Stomach (tissue), 9 donors: Measurements from ENCODE around the gene CCDC136. TPM values are rescaled to one million over a fixed set of nuclear protein-coding genes. Genes with fewer than 3 reads are reported as not detected.

Experiments
- DNase-seq, 2 donors: peaks; one replicate each; pipeline versions ENCODE4 v3.0.0 to v3.0.0-alpha.2; 2013 to 2019
- H3K27ac ChIP-seq, 5 donors: fragments of 200-600 bp in 4 of 5; sonication (generic) in 4 of 5; one replicate each; pipeline ENCODE4 v1.5.1; 2013 to 2019; ENCODE audit warnings: mild to moderate bottlenecking in 1 of 5, moderate library complexity in 1 of 5
- H3K27me3 ChIP-seq, 3 donors: fragments of 200-600 bp; sonication (generic); one replicate each; pipeline ENCODE4 v1.5.1; 2017 to 2019; ENCODE audit warnings: mixed run types in 1 of 3
- H3K36me3 ChIP-seq, 4 donors: fragments of 200-600 bp; sonication (generic); 1 replicate in 3 of 4; 2 replicates in 1 of 4; pipeline ENCODE4 v1.5.1; 2016 to 2019
- H3K4me1 ChIP-seq, 4 donors: fragments of 200-600 bp; sonication (generic); one replicate each; pipeline ENCODE4 v1.5.1; 2016 to 2019
- H3K4me3 ChIP-seq, 4 donors: fragments of 200-600 bp; sonication (generic) in 3 of 4; one replicate each; pipeline ENCODE4 v1.5.1; 2016 to 2019; ENCODE audit warnings: mild to moderate bottlenecking in 1 of 4
- H3K9me3 ChIP-seq, 4 donors: fragments of 200-600 bp; sonication (generic); one replicate each; pipeline ENCODE4 v1.5.1; 2016 to 2019
- CTCF ChIP-seq, 7 experiments: fragments of 450-650 bp in 4 of 7; fragments of 200-600 bp in 3 of 7; sonication (generic) in 3 of 7; IDR thresholded peaks; one replicate each; pipeline ENCODE4 v1.5.1; 2016 to 2019; ENCODE audit warnings: antibody characterized with exemption in 7 of 7, control low read depth in 2 of 7, mild to moderate bottlenecking in 1 of 7
- EP300 ChIP-seq: sonication (generic); formaldehyde crosslinking; IDR thresholded peaks from one replicate; pipeline ENCODE4 v1.6.1; 2017; ENCODE audit warnings: antibody characterized with exemption
- POLR2A ChIP-seq, 4 donors: fragments of 450-650 bp; IDR thresholded peaks; one replicate each; pipeline ENCODE4 v1.6.1; 2016; ENCODE audit warnings: antibody characterized with exemption in 4 of 4, control low read depth in 2 of 4, mild to moderate bottlenecking in 1 of 4, moderate library complexity in 1 of 4
- POLR2AphosphoS5 ChIP-seq, 3 donors: sonication (generic); formaldehyde crosslinking; IDR thresholded peaks; one replicate each; pipeline ENCODE4 v1.6.1; 2016; ENCODE audit warnings: antibody characterized with exemption in 3 of 3
- WGBS, 5 donors: extraction: QIAGEN DNeasy Blood & Tissue Kit in 3 of 5; methylation state at CpG; one replicate each; pipeline versions ENCODE4 v1.1.5 to v1.1.7; 2013 to 2018; 5-methylcytosine and 5-hydroxymethylcytosine counted together
- intact Hi-C: fragments of 100-400 bp; cut with DNase I; formaldehyde crosslinking; loops from one replicate; pipeline ENCODE4 v1.15.1; 2023; ENCODE audit warnings: low total_unique reads
- polyA plus RNA-seq, 3 donors: library from polyadenylated mRNA; stranded (reverse); fragments of 200-250 nt; gene quantifications; one replicate each; pipeline ENCODE4 v1.2.3, GENCODE V29; 2013
- total RNA-seq, 5 donors: library from RNA; depleted of rRNA; stranded (reverse); fragments of >200 nt; gene quantifications; one replicate each; pipeline versions ENCODE4 v1.1.0 to v1.2.3, GENCODE V29; 2014 to 2016
- donor health status: healthy with polysubstance abuse.
- donor health status: Bipolar disorder and iron deficiency.
- donor health status: healthy.

The CCDC136 gene
- total and polyA plus RNA-seq, 8 donors: 2.3 to 36.8 (median 5.4) TPM

DNA sequence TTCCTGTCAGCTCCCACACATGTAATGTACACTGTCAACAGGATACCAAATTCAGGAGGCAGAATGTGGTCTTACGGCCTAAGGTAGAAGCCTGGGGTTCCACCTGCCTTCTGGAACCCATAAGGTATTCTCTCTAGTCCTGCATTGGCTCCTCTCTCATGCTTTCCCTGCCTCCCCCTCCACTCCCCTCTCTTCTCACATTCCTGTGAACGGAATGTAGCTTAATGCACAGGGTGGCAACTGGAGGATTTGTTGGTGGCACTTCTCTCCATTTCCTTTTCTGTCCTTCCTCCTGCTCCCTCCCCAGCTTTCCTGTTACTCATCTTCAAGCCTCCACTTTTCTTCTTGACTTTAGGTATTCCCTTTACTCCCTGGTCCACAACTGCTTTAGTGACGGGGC is 26.9 kb downstream of the CCDC136 start:
- no peaks in the 10 kb centered on the region for H3K36me3 ChIP-seq
- no peak for DNase-seq
- H3K27me3 ChIP-seq: no peaks in the 10 kb centered on the region
- 79 to 93% (median 88%) methylated on average over 3 of the region's 3 CpGs for WGBS, 5 donors
- no peaks in the 10 kb centered on the region for H3K9me3 ChIP-seq
- no peak overlapping the region for H3K27ac ChIP-seq
- no peak for TF ChIP-seq CTCF (IDR thresholded peaks at IDR 0.05)
- TF ChIP-seq EP300: no peak
- no peak for TF ChIP-seq POLR2AphosphoS5 (IDR thresholded peaks at IDR 0.05)
- no peak for TF ChIP-seq POLR2A (IDR thresholded peaks at IDR 0.05)
- no peaks in the 10 kb centered on the region for H3K4me1 ChIP-seq
- no peak overlapping the region for H3K4me3 ChIP-seq
- intact Hi-C loops: no loop called here

- no peak for DNase-seq
- no peak for TF ChIP-seq CTCF (IDR thresholded peaks at IDR 0.05)
- TF ChIP-seq EP300: no peak
- TF ChIP-seq POLR2A (IDR thresholded peaks at IDR 0.05): no peak
- TF ChIP-seq POLR2AphosphoS5 (IDR thresholded peaks at IDR 0.05): no peak
- Histone ChIP-seq H3K4me1 (no peaks in the 10 kb centered on the region), H3K4me3 (no peak overlapping the region), H3K27me3 (no peaks in the 10 kb centered on the region), H3K9me3 (no peaks in the 10 kb centered on the region), H3K27ac (no peak overlapping the region), H3K36me3 (no peaks in the 10 kb centered on the region)
- intact Hi-C loops: no loop called here
- WGBS, 5 donors: 86 to 97% (median 94%) methylated on average over 4 of the region's 4 CpGs
Observed at GRCh38 chr7:128821724-128822123, 30.0 kb downstream of the CCDC136 start.

- Histone ChIP-seq H3K4me1 (peaks cover 19 to 35% (median 23%) of the 10 kb centered on the region in 4 donors), H3K27me3 (peaks cover 0 to 24% (median 19%) of the 10 kb centered on the region in 3 donors), H3K9me3 (no peaks in the 10 kb centered on the region), H3K36me3 (no peaks in the 10 kb centered on the region), H3K27ac (peak overlapping the region in 1 of 5 donors; percentile 95), H3K4me3 (no peak overlapping the region)
- intact Hi-C loops: no loop called here
- 83 to 92% (median 85%) methylated on average over 4 of the region's 4 CpGs for WGBS, 5 donors
- no peak for DNase-seq
- no peak for TF ChIP-seq CTCF (IDR thresholded peaks at IDR 0.05)
- no peak for TF ChIP-seq POLR2A (IDR thresholded peaks at IDR 0.05)
- no peak for TF ChIP-seq EP300
- no peak for TF ChIP-seq POLR2AphosphoS5 (IDR thresholded peaks at IDR 0.05)
Observed at GRCh38 chr7:128826512-128826911, 34.7 kb downstream of the CCDC136 start.

DNA sequence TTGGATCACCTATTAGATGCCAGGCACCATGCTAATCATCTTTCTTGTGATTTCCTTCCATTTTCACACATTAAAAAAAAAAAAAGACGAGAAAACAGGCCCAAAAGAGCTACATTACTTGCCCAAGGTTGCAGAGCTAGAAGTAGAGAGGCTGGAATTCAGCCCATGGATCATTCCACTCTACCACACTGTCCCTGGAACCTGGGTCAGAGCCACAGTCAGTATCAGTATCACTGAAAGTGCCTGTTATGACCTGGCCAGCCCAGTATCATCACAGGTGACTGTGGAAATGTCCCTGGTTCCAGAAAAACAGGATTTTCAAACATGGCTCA is 35.1 kb downstream of the CCDC136 start:
- Histone ChIP-seq H3K4me1 (peaks cover 23 to 38% (median 26%) of the 10 kb centered on the region in 4 donors), H3K4me3 (no peak overlapping the region), H3K9me3 (no peaks in the 10 kb centered on the region), H3K27ac (peak overlapping the region in 3 of 5 donors; percentile 62 to 95 (median 67)), H3K27me3 (peaks cover 0 to 28% (median 23%) of the 10 kb centered on the region in 3 donors), H3K36me3 (no peaks in the 10 kb centered on the region)
- DNase-seq: no peak
- 79 to 100% (median 91%) methylated on average over 1 of the region's 1 CpG for WGBS, 5 donors
- no peak for TF ChIP-seq POLR2AphosphoS5 (IDR thresholded peaks at IDR 0.05)
- TF ChIP-seq CTCF (IDR thresholded peaks at IDR 0.05): no peak
- no peak for TF ChIP-seq EP300
- no peak for TF ChIP-seq POLR2A (IDR thresholded peaks at IDR 0.05)
- intact Hi-C loops: no loop called here
